Neural progenitor cell (in vitro differentiated cells): ENCODE data around the gene ST7L. TPM values are rescaled to one million over a fixed set of nuclear protein-coding genes. Genes with fewer than 3 reads are reported as not detected.
"Not testable (repeated sequence)": the region's sequence is repeated elsewhere in the genome, so short reads cannot be mapped to it uniquely, and the experiment has no call there.

Source experiments
- DNase-seq: peaks from one replicate; pipeline ENCODE4 v3.0.0-alpha.2; 2016; ENCODE audit warnings: low spot score
- H2AFZ ChIP-seq: fragments of 200-600 bp; sonication (generic); replicated peaks from 2 replicates; pipeline ENCODE4 v1.6.1; 2016; ENCODE audit warnings: antibody characterized with exemption
- H3F3A ChIP-seq: fragments of 200-600 bp; sonication (generic); 2 replicates; pipeline ENCODE4 v1.6.1; 2016; ENCODE audit warnings: antibody characterized with exemption, low read depth
- H3K27ac ChIP-seq: fragments of 200-600 bp; sonication (generic); 2 replicates; pipeline ENCODE4 v1.5.1; 2016; ENCODE audit warnings: mild to moderate bottlenecking
- H3K27me3 ChIP-seq: fragments of 200-600 bp; sonication (generic); 2 replicates; pipeline ENCODE4 v1.6.1; 2016; ENCODE audit warnings: mild to moderate bottlenecking, moderate library complexity
- H3K36me3 ChIP-seq: fragments of 200-600 bp; sonication (generic); 2 replicates; pipeline ENCODE4 v1.5.1; 2016
- H3K4me1 ChIP-seq: fragments of 200-600 bp; sonication (generic); 2 replicates; pipeline ENCODE4 v1.6.1; 2016; ENCODE audit warnings: mixed run types
- H3K4me2 ChIP-seq: fragments of 200-600 bp; sonication (generic); 2 replicates; pipeline ENCODE4 v1.6.1; 2016
- H3K4me3 ChIP-seq: fragments of 200-600 bp; sonication (generic); 2 replicates; pipeline ENCODE4 v1.5.1; 2016
- H3K79me2 ChIP-seq: fragments of 200-600 bp; sonication (generic); 2 replicates; pipeline ENCODE4 v1.6.1; 2016; ENCODE audit warnings: low read depth
- H3K9ac ChIP-seq: fragments of 200-600 bp; sonication (generic); 2 replicates; pipeline ENCODE4 v1.6.1; 2016
- H3K9me3 ChIP-seq: fragments of 200-600 bp; sonication (generic); 2 replicates; pipeline ENCODE4 v1.5.1; 2016; ENCODE audit warnings: low read depth
- H4K20me1 ChIP-seq: fragments of 200-600 bp; sonication (generic); 2 replicates; pipeline ENCODE4 v1.6.1; 2016; ENCODE audit warnings: low read depth
- H3K27ac Mint-ChIP-seq: 3 replicates; pipeline ENCODE4 v1.8.0; 2021; ENCODE audit warnings: mixed read lengths
- H3K27me3 Mint-ChIP-seq: 2 replicates; pipeline ENCODE4 v1.8.0; 2022; ENCODE audit warnings: low read depth, mild to moderate bottlenecking, inconsistent platforms, moderate library complexity, mixed read lengths; ENCODE audit not compliant: insufficient read depth
- H3K36me3 Mint-ChIP-seq: 3 replicates; pipeline ENCODE4 v1.8.0; 2021; ENCODE audit warnings: mixed read lengths
- H3K4me1 Mint-ChIP-seq: 3 replicates; pipeline ENCODE4 v1.8.0; 2021; ENCODE audit warnings: mixed read lengths
- H3K4me3 Mint-ChIP-seq: 3 replicates; pipeline ENCODE4 v1.8.0; 2021; ENCODE audit warnings: mild to moderate bottlenecking, moderate library complexity, mixed read lengths
- H3K9me3 Mint-ChIP-seq: 3 replicates; pipeline ENCODE4 v1.8.0; 2020; ENCODE audit warnings: mixed read lengths
- EZH2 ChIP-seq: fragments of 200-600 bp; sonication (generic); IDR thresholded peaks from 2 replicates; pipeline ENCODE4 v1.6.1; 2017; ENCODE audit warnings: antibody characterized with exemption, mild to moderate bottlenecking, moderate library complexity
- EZH2phosphoT487 ChIP-seq: fragments of 200-600 bp; sonication (generic); IDR thresholded peaks from 2 replicates; pipeline ENCODE4 v1.6.1; 2017; ENCODE audit warnings: antibody characterized with exemption
- total RNA-seq: library from RNA; depleted of rRNA; stranded (reverse); fragments of >200 nt; gene quantifications from 2 replicates; pipeline ENCODE4 v1.2.3, GENCODE V29; 2015; ENCODE audit warnings: low replicate concordance
- TF ChIP-seq, protein P1 (sequence below): fragments of 200-600 bp; sonication (generic); IDR thresholded peaks from 2 replicates; pipeline ENCODE4 v1.5.1; 2017; ENCODE audit warnings: antibody characterized with exemption, mild to moderate bottlenecking

The ST7L gene
- total RNA-seq, 1 donor from 2014 or later, result 26.1 TPM

DNA sequence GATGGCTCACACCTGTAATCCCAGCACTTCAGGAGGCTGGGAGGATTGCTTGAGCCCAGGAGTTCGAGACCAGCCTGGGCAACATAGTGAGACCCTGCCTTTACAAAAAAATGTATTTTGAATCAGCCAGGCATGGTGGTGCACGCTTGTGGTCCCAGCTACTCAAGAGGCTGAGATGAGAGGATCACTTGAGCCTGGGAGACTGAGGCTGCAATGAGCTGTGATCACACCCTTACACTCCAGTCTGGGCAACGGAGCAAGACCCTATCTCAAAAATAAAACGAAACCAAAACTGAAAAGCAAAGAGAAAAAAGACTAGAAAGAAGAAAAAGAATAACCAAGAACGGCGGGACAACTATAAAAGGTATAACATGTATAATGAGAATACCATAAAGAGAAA lies 125.6 kb downstream of the ST7L start:
- Mint-ChIP-seq H3K9me3 (peaks cover 3% of the 10 kb centered on the region), H3K4me3 (no peak overlapping the region), H3K27me3 (no peaks in the 10 kb centered on the region), H3K36me3 (no peaks in the 10 kb centered on the region), H3K4me1 (peaks cover 6% of the 10 kb centered on the region), H3K27ac (no peak overlapping the region)
- TF ChIP-seq EZH2 (no peak), EZH2phosphoT487 (no peak)
- TF ChIP-seq, protein P1, sequence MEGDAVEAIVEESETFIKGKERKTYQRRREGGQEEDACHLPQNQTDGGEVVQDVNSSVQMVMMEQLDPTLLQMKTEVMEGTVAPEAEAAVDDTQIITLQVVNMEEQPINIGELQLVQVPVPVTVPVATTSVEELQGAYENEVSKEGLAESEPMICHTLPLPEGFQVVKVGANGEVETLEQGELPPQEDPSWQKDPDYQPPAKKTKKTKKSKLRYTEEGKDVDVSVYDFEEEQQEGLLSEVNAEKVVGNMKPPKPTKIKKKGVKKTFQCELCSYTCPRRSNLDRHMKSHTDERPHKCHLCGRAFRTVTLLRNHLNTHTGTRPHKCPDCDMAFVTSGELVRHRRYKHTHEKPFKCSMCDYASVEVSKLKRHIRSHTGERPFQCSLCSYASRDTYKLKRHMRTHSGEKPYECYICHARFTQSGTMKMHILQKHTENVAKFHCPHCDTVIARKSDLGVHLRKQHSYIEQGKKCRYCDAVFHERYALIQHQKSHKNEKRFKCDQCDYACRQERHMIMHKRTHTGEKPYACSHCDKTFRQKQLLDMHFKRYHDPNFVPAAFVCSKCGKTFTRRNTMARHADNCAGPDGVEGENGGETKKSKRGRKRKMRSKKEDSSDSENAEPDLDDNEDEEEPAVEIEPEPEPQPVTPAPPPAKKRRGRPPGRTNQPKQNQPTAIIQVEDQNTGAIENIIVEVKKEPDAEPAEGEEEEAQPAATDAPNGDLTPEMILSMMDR, result no peak
- H3K9ac ChIP-seq, result no peak overlapping the region
- H3K4me1 ChIP-seq, result no peaks in the 10 kb centered on the region
- DNase-seq, result no peak
- no peaks in the 10 kb centered on the region for H3K36me3 ChIP-seq
- H3K9me3 ChIP-seq, result no peaks in the 10 kb centered on the region
- H3K4me3 ChIP-seq, result no peak overlapping the region
- no peaks in the 10 kb centered on the region for H3K79me2 ChIP-seq
- H2AFZ ChIP-seq, result no peak overlapping the region
- peaks cover 10% of the 10 kb centered on the region for H3K27me3 ChIP-seq
- H4K20me1 ChIP-seq, result no peaks in the 10 kb centered on the region
- H3F3A ChIP-seq, result no peaks in the 10 kb centered on the region
- no peak overlapping the region for H3K4me2 ChIP-seq
- H3K27ac ChIP-seq, result no peak overlapping the region

DNA sequence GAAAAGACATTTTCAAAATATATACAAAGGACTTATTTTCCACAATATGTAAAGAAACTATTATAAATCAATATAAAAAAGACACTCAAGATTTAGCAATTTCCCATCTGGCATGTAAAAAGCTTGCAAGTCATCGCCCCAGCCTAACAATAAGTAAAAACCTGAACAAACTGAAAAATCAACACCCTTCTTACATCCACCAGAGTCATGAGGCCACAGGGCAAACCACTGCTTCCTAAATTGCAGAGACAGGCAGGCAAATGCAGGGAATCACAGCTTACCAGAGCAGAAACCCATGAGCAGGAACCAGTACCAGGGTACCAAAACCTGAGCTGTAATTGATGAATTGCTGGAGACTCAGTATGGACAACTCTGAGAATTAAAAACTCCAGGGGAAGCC lies 126.9 kb downstream of the ST7L start:
- no peaks in the 10 kb centered on the region for H3K36me3 Mint-ChIP-seq
- no peak overlapping the region for H3K9ac ChIP-seq
- no peaks in the 10 kb centered on the region for H3K27me3 Mint-ChIP-seq
- TF ChIP-seq EZH2 (no peak), EZH2phosphoT487 (no peak)
- TF ChIP-seq, protein P1, result no peak
- no peaks in the 10 kb centered on the region for H3K79me2 ChIP-seq
- no peak for DNase-seq
- H4K20me1 ChIP-seq, result no peaks in the 10 kb centered on the region
- H3K4me1 ChIP-seq, result no peaks in the 10 kb centered on the region
- no peaks in the 10 kb centered on the region for H3F3A ChIP-seq
- H3K9me3 Mint-ChIP-seq, result peaks cover 3% of the 10 kb centered on the region
- no peaks in the 10 kb centered on the region for H3K9me3 ChIP-seq
- peaks cover 6% of the 10 kb centered on the region for H3K4me1 Mint-ChIP-seq
- no peak overlapping the region for H3K4me2 ChIP-seq
- no peak overlapping the region for H3K27ac ChIP-seq
- H3K36me3 ChIP-seq, result no peaks in the 10 kb centered on the region
- H3K4me3 Mint-ChIP-seq, result no peak overlapping the region
- no peak overlapping the region for H3K27ac Mint-ChIP-seq
- H3K27me3 ChIP-seq, result peaks cover 10% of the 10 kb centered on the region
- no peak overlapping the region for H3K4me3 ChIP-seq
- H2AFZ ChIP-seq, result no peak overlapping the region

DNA sequence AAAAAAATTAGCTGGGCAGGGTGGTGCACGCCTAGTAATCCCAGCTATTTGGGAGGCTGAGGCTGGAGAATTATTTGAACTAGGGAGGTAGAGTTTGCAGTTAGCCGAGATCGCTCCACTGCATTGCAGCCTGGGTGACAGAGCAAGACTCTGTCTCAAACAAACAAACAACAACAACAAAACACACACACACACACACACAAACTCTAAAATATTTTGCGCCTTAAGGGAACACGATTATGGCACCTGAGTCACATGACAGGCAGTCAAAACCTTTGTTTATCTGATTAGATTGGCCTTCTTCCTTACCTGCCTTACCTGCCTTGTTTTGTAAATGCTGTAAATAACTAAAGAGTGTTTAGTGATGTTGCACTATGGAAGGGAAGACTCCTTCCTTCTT lies 130.8 kb downstream of the ST7L start:
- DNase-seq, result no peak
- Mint-ChIP-seq H3K27ac (no peak overlapping the region), H3K9me3 (no peaks in the 10 kb centered on the region), H3K4me3 (no peak overlapping the region), H3K27me3 (no peaks in the 10 kb centered on the region), H3K36me3 (no peaks in the 10 kb centered on the region), H3K4me1 (peaks cover 4% of the 10 kb centered on the region)
- no peaks in the 10 kb centered on the region for H3F3A ChIP-seq
- H3K4me2 ChIP-seq, result no peak overlapping the region
- no peak overlapping the region for H2AFZ ChIP-seq
- no peaks in the 10 kb centered on the region for H3K36me3 ChIP-seq
- H3K9ac ChIP-seq, result no peak overlapping the region
- H3K27ac ChIP-seq, result no peak overlapping the region
- peaks cover 1% of the 10 kb centered on the region for H3K27me3 ChIP-seq
- no peaks in the 10 kb centered on the region for H3K9me3 ChIP-seq
- TF ChIP-seq, protein P1, result no peak
- no peak for TF ChIP-seq EZH2phosphoT487
- TF ChIP-seq EZH2, result no peak
- no peaks in the 10 kb centered on the region for H4K20me1 ChIP-seq
- no peaks in the 10 kb centered on the region for H3K4me1 ChIP-seq
- no peak overlapping the region for H3K4me3 ChIP-seq
- H3K79me2 ChIP-seq, result no peaks in the 10 kb centered on the region

DNA sequence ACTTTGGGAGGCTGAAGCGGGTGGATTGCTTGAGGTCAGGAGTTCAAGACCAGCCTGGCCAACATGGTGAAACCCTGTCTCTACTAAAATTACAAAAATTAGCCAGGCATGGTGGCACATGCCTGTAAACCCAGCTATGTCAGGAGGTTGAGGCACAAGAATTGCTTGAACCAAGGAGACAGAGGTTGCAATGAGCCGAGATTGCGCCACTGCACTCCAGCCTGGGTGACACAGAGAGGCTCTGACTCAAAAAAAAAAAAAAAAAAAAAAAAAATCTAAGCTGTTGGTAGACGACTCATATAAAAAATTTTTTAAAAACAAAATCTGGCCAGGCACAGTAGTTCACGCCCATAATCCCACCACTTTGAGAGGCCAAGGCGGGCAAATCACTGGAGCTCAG lies 131.3 kb downstream of the ST7L start:
- H3K36me3 ChIP-seq, H3K4me3 ChIP-seq, H3K9me3 ChIP-seq, H3K4me3 Mint-ChIP-seq, H3K4me2 ChIP-seq, H3K4me1 ChIP-seq, H3K27me3 ChIP-seq, H3K9me3 Mint-ChIP-seq, H3K27ac ChIP-seq, H4K20me1 ChIP-seq, H3K9ac ChIP-seq, H3K27ac Mint-ChIP-seq, H3F3A ChIP-seq, DNase-seq, H2AFZ ChIP-seq, H3K36me3 Mint-ChIP-seq, H3K27me3 Mint-ChIP-seq, H3K4me1 Mint-ChIP-seq, H3K79me2 ChIP-seq: not testable (repeated sequence)

DNA sequence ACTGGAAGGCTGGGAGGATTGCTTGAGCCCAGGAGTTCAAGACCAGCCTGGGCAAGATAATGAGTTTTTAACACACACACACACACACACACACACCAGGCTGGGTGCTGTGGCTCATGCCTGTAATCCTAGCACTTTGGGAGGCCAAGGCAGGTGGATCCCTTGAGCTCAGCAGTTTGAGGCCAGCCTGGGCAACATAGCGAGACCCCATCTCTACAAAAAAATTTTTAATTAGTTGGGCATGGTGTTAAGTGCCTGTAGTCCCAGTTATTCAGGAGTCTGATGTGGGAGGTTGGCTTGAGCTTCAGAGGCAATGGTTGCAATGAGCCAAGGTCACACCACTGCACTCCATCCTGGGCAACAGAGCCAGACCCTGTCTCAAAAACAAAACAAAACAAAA lies 132.9 kb downstream of the ST7L start:
- H3K79me2 ChIP-seq, H3K27me3 Mint-ChIP-seq, DNase-seq, H2AFZ ChIP-seq, H3K27ac Mint-ChIP-seq, H3K9ac ChIP-seq, H3K36me3 ChIP-seq, H3K4me3 Mint-ChIP-seq, H3K36me3 Mint-ChIP-seq, H3K9me3 Mint-ChIP-seq, H3K27me3 ChIP-seq, H3K4me3 ChIP-seq, H3K4me2 ChIP-seq, H3F3A ChIP-seq, H3K4me1 ChIP-seq, H4K20me1 ChIP-seq, H3K9me3 ChIP-seq, H3K27ac ChIP-seq, H3K4me1 Mint-ChIP-seq: not testable (repeated sequence)
